ENCODE measurements around the gene MMP11. TPM values are rescaled to one million over a fixed set of nuclear protein-coding genes. Genes with fewer than 3 reads are reported as not detected.
A peak's percentile ranks its signal among the peaks of the same experiment; 100 is the strongest.

Gene MMP11
- total RNA-seq, 1 donor from 2014 or later: 0.53 TPM

DNA sequence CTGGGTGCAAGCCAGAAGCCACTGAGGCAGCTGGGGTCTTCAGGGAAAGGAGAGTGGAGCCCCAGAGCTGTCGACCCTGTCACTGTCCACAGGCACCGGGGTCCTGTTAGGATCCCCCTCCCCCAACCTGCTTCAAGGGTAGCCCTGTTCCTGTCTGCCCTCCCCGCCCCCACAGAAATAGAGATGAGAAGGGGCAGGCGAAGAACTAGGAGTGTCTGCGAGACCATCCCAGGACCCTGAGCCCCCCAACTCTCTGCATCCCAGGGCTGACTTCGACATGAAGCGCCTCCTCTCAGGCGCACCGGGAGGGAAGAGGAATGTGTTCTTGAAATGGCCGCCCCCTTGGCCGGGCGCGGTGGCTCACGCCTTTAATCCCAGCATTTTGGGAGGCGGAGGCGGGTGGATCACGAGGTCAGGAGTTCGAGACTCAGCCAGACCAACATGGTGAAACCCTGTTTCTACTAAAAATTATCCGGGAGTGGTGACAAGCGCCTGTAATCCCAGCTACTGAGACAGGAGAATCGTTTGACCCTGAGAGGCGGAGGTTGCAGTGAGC is 21.1 kb upstream of the MMP11 start:
- H3K27me3 ChIP-seq (ENCODE audit: control insufficient read depth, insufficient read depth, low read length): no peaks in the 10 kb centered on the region
- peak overlapping the region; percentile 70 for H3K4me3 ChIP-seq (ENCODE audit: low read depth, low read length)
- TF ChIP-seq, protein P1, sequence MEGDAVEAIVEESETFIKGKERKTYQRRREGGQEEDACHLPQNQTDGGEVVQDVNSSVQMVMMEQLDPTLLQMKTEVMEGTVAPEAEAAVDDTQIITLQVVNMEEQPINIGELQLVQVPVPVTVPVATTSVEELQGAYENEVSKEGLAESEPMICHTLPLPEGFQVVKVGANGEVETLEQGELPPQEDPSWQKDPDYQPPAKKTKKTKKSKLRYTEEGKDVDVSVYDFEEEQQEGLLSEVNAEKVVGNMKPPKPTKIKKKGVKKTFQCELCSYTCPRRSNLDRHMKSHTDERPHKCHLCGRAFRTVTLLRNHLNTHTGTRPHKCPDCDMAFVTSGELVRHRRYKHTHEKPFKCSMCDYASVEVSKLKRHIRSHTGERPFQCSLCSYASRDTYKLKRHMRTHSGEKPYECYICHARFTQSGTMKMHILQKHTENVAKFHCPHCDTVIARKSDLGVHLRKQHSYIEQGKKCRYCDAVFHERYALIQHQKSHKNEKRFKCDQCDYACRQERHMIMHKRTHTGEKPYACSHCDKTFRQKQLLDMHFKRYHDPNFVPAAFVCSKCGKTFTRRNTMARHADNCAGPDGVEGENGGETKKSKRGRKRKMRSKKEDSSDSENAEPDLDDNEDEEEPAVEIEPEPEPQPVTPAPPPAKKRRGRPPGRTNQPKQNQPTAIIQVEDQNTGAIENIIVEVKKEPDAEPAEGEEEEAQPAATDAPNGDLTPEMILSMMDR (IDR thresholded peaks at IDR 0.05; ENCODE audit: insufficient read depth, low read length, severe bottlenecking): no peak
- DNase-seq (ENCODE audit: low read depth) (peak; percentile 11), FAIRE-seq (no peak)
- no peaks in the 10 kb centered on the region for H3K36me3 ChIP-seq (ENCODE audit: control insufficient read depth, insufficient read depth, low read length)

DNA sequence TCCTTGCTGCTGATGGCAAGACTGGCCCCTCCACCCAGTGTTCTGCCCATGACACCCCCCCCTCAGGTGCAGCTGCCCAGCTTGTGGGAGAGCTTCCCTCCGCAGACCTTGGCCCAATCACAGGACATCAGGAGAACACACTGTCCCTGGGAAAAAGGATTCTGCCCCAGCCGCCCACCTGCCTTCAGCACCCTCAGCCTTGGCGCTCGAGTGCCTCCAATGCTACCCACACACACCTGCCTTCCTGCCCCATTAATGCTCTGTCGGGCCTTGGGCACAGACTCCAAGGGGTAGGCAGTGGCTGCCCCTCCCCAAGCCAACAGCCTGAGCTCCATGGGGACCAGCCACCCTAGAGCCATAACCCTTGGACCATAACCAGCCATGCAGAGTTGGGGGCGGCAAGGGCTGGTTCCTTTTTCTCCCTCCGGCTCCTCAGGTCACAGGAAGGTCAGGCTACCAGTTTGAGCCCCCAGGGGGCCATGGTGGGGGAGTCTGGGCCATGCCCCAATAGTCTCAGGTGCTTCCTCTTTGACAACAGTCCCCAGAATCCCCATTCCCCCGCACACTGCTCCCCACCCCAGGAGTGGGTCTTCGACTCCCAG is 20.5 kb upstream of the MMP11 start:
- no peak for DNase-seq (ENCODE audit: low read depth)
- Histone ChIP-seq H3K36me3 (ENCODE audit: control insufficient read depth, insufficient read depth, low read length) (no peaks in the 10 kb centered on the region), H3K4me3 (ENCODE audit: low read depth, low read length) (no peak overlapping the region), H3K27me3 (ENCODE audit: control insufficient read depth, insufficient read depth, low read length) (no peaks in the 10 kb centered on the region)
- TF ChIP-seq, protein P1 (IDR thresholded peaks at IDR 0.05; ENCODE audit: insufficient read depth, low read length, severe bottlenecking): no peak
- no peak for FAIRE-seq

DNA sequence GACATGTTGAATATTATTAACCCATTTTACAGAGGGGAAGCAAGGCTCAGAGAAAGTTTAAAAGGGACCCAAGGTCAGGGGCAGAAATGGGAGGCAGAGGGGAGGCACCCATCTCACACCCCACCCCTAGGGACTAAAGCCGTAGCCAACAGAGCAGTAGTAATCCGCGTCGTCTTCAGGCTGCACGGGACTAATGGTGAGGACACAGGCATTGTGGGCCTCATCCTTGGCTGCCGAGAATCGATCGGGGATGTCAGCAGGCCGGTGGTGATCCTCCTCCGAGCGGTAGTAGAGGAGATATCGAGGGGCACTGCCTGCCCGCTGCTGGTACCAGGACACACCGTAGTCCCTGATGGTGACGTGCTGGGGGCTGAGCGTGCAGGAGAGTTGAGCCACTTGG is 19.9 kb upstream of the MMP11 start:
- no peaks in the 10 kb centered on the region for H3K36me3 ChIP-seq (ENCODE audit: control insufficient read depth, insufficient read depth, low read length)
- no peaks in the 10 kb centered on the region for H3K27me3 ChIP-seq (ENCODE audit: control insufficient read depth, insufficient read depth, low read length)
- FAIRE-seq (no peak), DNase-seq (ENCODE audit: low read depth) (no peak)
- no peak overlapping the region for H3K4me3 ChIP-seq (ENCODE audit: low read depth, low read length)
- TF ChIP-seq, protein P1 (IDR thresholded peaks at IDR 0.05; ENCODE audit: insufficient read depth, low read length, severe bottlenecking): no peak

DNA sequence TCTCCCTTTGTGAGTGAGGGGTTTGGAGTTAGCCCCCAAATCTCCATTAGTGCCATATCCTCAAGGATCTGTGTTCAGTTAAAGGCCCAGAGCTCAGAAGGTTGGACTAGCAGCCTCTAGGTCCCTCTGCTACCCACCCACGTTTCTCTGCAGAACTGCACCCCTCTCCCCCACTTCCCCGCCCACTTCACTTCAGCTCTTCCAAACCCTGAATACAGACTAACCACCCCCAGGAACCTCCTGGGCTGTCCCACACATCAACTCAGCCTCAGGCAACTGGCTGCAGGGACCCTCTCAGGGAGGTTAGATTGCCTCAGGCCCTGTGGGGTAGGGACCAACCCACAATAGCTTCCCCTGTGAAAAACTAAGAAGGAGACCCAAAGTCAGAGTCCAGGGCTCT is 19.3 kb upstream of the MMP11 start:
- DNase-seq (ENCODE audit: low read depth): no peak
- TF ChIP-seq, protein P1 (IDR thresholded peaks at IDR 0.05; ENCODE audit: insufficient read depth, low read length, severe bottlenecking): no peak
- H3K36me3 ChIP-seq (ENCODE audit: control insufficient read depth, insufficient read depth, low read length): no peaks in the 10 kb centered on the region
- no peak for FAIRE-seq
- no peaks in the 10 kb centered on the region for H3K27me3 ChIP-seq (ENCODE audit: control insufficient read depth, insufficient read depth, low read length)
- no peak overlapping the region for H3K4me3 ChIP-seq (ENCODE audit: low read depth, low read length)

DNA sequence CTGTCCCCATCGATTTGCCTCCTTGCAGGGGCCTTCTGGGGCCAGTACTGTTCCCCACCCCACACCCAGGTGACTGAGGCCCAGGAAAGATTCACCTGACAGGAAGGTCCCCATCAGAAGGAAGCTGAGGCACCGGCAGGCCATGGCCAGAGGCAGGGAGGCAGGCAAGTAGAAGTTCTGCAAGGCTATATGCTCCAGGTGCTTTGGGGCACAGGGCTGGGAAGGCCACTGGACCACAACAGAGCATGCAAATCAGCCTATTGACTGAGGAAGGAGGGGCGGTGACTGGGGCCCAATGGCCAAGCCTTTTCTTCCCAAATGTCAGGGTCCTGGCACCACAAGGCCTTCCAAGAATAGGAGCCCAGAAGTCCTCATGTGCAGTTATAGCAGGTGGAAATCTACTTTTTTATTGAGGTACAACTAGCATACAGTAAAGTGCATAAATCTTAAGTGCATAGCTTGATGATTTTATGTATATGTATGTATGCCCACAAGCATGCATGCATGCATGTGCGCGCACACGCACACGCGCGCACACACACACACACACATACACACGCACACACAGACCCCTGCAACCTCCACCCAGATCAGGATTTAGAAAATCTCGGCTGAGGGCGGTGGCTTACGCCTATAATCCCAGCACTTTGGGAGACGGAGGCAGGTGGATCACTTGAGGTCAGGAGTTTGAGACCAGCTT is 18.3 kb upstream of the MMP11 start, which contains the start of gene VPREB3:
TSS of gene VPREB3 (minus strand) at position 206 of the 700 bp plus-strand sequence. CDS start at position 144, 62 bp downstream.
- Histone ChIP-seq H3K27me3 (ENCODE audit: control insufficient read depth, insufficient read depth, low read length) (no peaks in the 10 kb centered on the region), H3K4me3 (ENCODE audit: low read depth, low read length) (no peak within 1 kb of the TSS), H3K36me3 (ENCODE audit: control insufficient read depth, insufficient read depth, low read length) (no peaks in the 10 kb centered on the region)
- TF ChIP-seq, protein P1 (IDR thresholded peaks at IDR 0.05; ENCODE audit: insufficient read depth, low read length, severe bottlenecking): no peak
- DNase-seq (ENCODE audit: low read depth) (no peak), FAIRE-seq (no peak)

Data from bronchial epithelial cell (primary cell).